Measurements from ENCODE around the gene ADIPOR2.

DNA sequence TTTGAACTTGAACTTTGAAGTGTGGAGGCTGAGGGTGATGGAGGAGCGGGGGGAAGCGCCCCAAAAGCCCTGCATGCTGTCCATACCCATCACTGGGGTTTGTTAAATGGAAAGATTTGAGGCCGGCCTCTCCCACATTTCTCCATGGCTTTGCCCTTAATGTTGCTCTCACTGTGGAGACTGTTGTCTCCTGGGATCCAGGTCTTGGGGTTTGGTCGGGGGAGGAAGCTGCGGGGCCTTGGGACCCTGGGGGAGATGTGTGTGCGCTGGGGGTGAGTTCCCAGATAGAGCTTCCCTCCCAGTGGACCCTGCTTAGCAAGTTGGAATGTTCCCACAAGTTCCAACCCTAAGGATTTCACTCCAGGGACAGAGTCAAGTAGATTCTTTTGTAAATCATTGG, 101.5 kb downstream of the ADIPOR2 start:
- TF ChIP-seq, protein P1, sequence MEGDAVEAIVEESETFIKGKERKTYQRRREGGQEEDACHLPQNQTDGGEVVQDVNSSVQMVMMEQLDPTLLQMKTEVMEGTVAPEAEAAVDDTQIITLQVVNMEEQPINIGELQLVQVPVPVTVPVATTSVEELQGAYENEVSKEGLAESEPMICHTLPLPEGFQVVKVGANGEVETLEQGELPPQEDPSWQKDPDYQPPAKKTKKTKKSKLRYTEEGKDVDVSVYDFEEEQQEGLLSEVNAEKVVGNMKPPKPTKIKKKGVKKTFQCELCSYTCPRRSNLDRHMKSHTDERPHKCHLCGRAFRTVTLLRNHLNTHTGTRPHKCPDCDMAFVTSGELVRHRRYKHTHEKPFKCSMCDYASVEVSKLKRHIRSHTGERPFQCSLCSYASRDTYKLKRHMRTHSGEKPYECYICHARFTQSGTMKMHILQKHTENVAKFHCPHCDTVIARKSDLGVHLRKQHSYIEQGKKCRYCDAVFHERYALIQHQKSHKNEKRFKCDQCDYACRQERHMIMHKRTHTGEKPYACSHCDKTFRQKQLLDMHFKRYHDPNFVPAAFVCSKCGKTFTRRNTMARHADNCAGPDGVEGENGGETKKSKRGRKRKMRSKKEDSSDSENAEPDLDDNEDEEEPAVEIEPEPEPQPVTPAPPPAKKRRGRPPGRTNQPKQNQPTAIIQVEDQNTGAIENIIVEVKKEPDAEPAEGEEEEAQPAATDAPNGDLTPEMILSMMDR (IDR thresholded peaks at IDR 0.05) = no peak
- TF ChIP-seq POLR2AphosphoS5 (IDR thresholded peaks at IDR 0.05) = no peak
